ENCODE results near the gene NUP62. TPM values are rescaled to one million over a fixed set of nuclear protein-coding genes. Genes with fewer than 3 reads are reported as not detected.

NUP62 gene
- total and polyA plus RNA-seq, 2 of the 4 experiments (the other 2 are of a cell fraction): 21.3 to 29.7 TPM

DNA sequence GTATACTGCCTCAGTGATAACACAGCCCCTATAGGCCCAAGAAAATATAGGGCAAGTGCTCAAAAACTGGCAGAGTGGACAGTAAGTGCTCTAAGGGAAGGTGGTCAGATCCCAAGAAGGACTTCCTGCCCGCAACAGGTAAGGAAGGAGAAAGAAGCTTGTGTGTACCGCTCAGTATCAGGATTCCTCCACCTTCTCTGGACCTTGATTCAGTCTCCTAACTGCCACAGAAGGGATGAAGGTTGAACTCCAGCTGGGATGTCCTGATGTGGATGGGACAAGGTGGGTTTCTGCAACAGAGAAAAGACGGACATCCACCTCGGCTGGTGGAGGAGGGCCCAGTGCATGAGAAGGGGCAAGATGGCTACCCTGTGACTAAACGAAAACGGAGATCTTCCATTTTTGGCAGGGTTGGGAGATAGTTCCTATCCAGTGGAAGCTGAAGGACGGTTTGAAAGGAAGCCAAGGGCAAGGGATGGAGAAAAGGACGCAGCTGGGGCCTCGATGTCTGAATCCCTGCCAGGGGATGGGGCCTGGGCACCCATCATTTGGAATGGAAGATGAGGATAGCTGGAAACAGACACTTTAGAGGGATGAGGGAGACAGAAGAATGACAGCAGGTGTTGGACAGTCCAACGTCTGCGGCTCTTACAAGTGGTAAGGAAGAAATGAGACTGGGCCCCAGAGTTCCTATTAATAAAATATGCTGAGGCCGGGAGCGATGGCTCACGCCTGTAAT lies 1.6 kb downstream of the NUP62 start (continued):
- no peak for TF ChIP-seq MXI1 (IDR thresholded peaks at IDR 0.05; ENCODE audit: borderline replicate concordance, low read depth, low read length)

DNA sequence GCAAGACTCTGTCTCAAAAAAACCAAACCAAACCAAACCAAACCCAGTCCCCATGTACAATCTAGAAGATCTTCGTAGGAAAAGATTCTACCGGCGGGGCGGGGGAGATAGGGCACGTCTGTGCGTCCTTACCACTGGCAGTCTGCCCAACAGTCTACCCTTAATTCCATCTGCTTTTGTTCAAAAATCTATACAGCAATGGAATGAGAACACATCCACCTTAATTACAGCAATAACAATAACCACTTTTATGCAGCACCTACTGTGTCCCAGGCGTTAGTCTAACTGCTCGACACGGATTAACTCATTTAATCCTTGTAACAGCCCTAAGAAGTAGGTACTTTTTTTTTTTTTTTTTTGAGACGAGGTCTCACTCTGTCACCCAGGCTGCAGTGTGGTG lies 2.8 kb downstream of the NUP62 start:
- Histone ChIP-seq H3K79me1 (ENCODE audit: low read depth in 1 of 2, low read length in 2 of 2) (peaks cover 25 to 68% of the 10 kb centered on the region in 2 experiments), H2AK5ac (ENCODE audit: low read depth, low read length) (no peak overlapping the region), H3K9me1 (ENCODE audit: insufficient read depth, low read length) (peaks cover 21% of the 10 kb centered on the region), H4K8ac (ENCODE audit: low read depth in 2 of 2, low read length in 2 of 2) (no peak overlapping the region), H3K4ac (ENCODE audit: low read depth, low read length) (no peak overlapping the region), H3K27ac (ENCODE audit: insufficient read depth, low read length) (no peak overlapping the region), H4K5ac (ENCODE audit: low read depth, low read length) (no peak overlapping the region), H2BK120ac (ENCODE audit: low read depth, low read length) (no peak overlapping the region), H3K23ac (ENCODE audit: low read depth, low read length) (no peak overlapping the region; the same call in 1 of the 2 replicates), H3K27me3 (ENCODE audit: control insufficient read depth, insufficient read depth, low read length) (no peaks in the 10 kb centered on the region), H3K14ac (replicated peaks; ENCODE audit: low read depth, low read length) (no peak overlapping the region), H2AFZ (replicated peaks; ENCODE audit: low read length, poor library complexity) (no peak overlapping the region), H4K20me1 (ENCODE audit: insufficient read depth, low read length) (peaks cover 30% of the 10 kb centered on the region), H3K4me3 (ENCODE audit: insufficient read depth, low read depth, low read length) (no peak overlapping the region), H3K4me2 (ENCODE audit: low read depth, low read length) (no peak overlapping the region), H3K9me3 (ENCODE audit: control insufficient read depth, insufficient read depth, low read length) (no peaks in the 10 kb centered on the region), H3K36me3 (ENCODE audit: control insufficient read depth, insufficient read depth, low read length) (peaks cover 24% of the 10 kb centered on the region), H2BK15ac (ENCODE audit: low read depth, low read length) (no peak overlapping the region), H3K9ac (ENCODE audit: low read depth, low read length) (no peak overlapping the region), H3K4me1 (ENCODE audit: control insufficient read depth, insufficient read depth, low read length) (peaks cover 17% of the 10 kb centered on the region), H2AK9ac (replicated peaks; ENCODE audit: low read depth, low read length, poor library complexity) (no peak overlapping the region), H3K18ac (ENCODE audit: low read depth, low read length) (no peak overlapping the region), H4K91ac (ENCODE audit: insufficient read depth, low read depth, low read length) (no peak overlapping the region), H2BK5ac (ENCODE audit: low read depth, low read length, poor library complexity, severe bottlenecking) (no peak overlapping the region), H2BK20ac (ENCODE audit: low read depth, low read length) (no peak overlapping the region), H3K56ac (ENCODE audit: extremely low read depth, insufficient read depth, low read length) (no peak overlapping the region)
- in situ Hi-C loops (cut with MboI; ENCODE audit: low sequenced_read_pairs): no loop called here
- 76% methylated on average over 3 of the region's 10 CpGs; no CpG with 5 or more reads in 1 of the 2 experiments for WGBS, 2 experiments (ENCODE audit: extremely low coverage in 2 of 2, insufficient read length in 1 of 2)
- intact Hi-C loops (cut with micrococcal nuclease): no loop called here
- CTCF ChIA-PET: no interaction called here
- no peak for TF ChIP-seq SMC3 (IDR thresholded peaks at IDR 0.05; ENCODE audit: low read depth, low read length)
- TF ChIP-seq MAZ (IDR thresholded peaks at IDR 0.05; ENCODE audit: borderline replicate concordance, low read depth, low read length): no peak
- TF ChIP-seq BHLHE40 (IDR thresholded peaks at IDR 0.05; ENCODE audit: low read depth, low read length): no peak
- TF ChIP-seq CEBPB (IDR thresholded peaks at IDR 0.05; ENCODE audit: low read depth, low read length): no peak
- TF ChIP-seq RFX5 (IDR thresholded peaks at IDR 0.05; ENCODE audit: low read depth, low read length): no peak
- no peak for TF ChIP-seq POLR2A (IDR thresholded peaks at IDR 0.05; ENCODE audit: low read depth, low read length)
- no peak for TF ChIP-seq RAD21 (IDR thresholded peaks at IDR 0.05; ENCODE audit: low read length)
- TF ChIP-seq, protein P1, sequence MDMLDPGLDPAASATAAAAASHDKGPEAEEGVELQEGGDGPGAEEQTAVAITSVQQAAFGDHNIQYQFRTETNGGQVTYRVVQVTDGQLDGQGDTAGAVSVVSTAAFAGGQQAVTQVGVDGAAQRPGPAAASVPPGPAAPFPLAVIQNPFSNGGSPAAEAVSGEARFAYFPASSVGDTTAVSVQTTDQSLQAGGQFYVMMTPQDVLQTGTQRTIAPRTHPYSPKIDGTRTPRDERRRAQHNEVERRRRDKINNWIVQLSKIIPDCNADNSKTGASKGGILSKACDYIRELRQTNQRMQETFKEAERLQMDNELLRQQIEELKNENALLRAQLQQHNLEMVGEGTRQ (IDR thresholded peaks at IDR 0.05; ENCODE audit: low read depth, low read length): no peak
- TF ChIP-seq CHD1 (IDR thresholded peaks at IDR 0.05; ENCODE audit: low read depth, low read length): no peak
- TF ChIP-seq, protein P2, sequence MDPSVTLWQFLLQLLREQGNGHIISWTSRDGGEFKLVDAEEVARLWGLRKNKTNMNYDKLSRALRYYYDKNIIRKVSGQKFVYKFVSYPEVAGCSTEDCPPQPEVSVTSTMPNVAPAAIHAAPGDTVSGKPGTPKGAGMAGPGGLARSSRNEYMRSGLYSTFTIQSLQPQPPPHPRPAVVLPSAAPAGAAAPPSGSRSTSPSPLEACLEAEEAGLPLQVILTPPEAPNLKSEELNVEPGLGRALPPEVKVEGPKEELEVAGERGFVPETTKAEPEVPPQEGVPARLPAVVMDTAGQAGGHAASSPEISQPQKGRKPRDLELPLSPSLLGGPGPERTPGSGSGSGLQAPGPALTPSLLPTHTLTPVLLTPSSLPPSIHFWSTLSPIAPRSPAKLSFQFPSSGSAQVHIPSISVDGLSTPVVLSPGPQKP (IDR thresholded peaks at IDR 0.05; ENCODE audit: borderline replicate concordance, low read depth, low read length): no peak
- DNase-seq (no peak), ATAC-seq (ENCODE audit: low read depth) (no peak)
- dilution Hi-C loops (cut with HindIII; ENCODE audit: low sequenced_read_pairs, unreplicated experiment): no loop called here
- BruUV-seq (replicated peaks): no TSS peak
- POLR2A ChIA-PET (ENCODE audit: unreplicated experiment): interaction anchor here (0.6 kb wide), 1 partner anchor 57 kb away, joined by 3 read pairs; no protein-coding TSS in a partner anchor
